ENCODE measurements around the gene SUZ12.
"Not testable (repeated sequence)": the region's sequence is repeated elsewhere in the genome, so short reads cannot be mapped to it uniquely, and the experiment has no call there.

GRCh38 chr17:32047663-32048062, 110.9 kb downstream of the SUZ12 start:
- not testable (repeated sequence) for TF ChIP-seq CTCF (IDR thresholded peaks at IDR 0.05; ENCODE audit: poor library complexity, severe bottlenecking); EP300 (conservative IDR thresholded peaks at IDR 0.05; ENCODE audit: poor library complexity, severe bottlenecking); POLR2AphosphoS5 (IDR thresholded peaks at IDR 0.05); EZH2 (IDR thresholded peaks at IDR 0.05; ENCODE audit: borderline replicate concordance, insufficient read depth, low read length, poor library complexity, severe bottlenecking); TAF1 (IDR thresholded peaks at IDR 0.05; ENCODE audit: low read depth); MXI1 (conservative IDR thresholded peaks at IDR 0.05; ENCODE audit: poor library complexity, severe bottlenecking)

Measured in neural cell (in vitro differentiated cells).